K562 (cell line): ENCODE measurements around the gene METAP1D. TPM values are rescaled to one million over a fixed set of nuclear protein-coding genes. Genes with fewer than 3 reads are reported as not detected.

Experiments used
- ARNT ChIP-seq, 2 experiments: fragments of 450-650 bp; IDR thresholded peaks; 2 replicates each; pipeline ENCODE4 v1.6.1; 2016; ENCODE audit warnings: mild to moderate bottlenecking in 1 of 2
- BMI1 ChIP-seq: fragments of 150-350 bp; IDR thresholded peaks from 2 replicates; pipeline ENCODE4 v1.6.1; 2014; ENCODE audit warnings: low read length
- BRD9 ChIP-seq: fragments of 450-650 bp; IDR thresholded peaks from 2 replicates; pipeline ENCODE4 v1.6.1; 2018; ENCODE audit warnings: low read depth; ENCODE audit not compliant: partially characterized antibody
- CEBPG ChIP-seq, 3 experiments: fragments of 200-800 bp in 1 of 3; sonication (Bioruptor generic) in 1 of 3; sonication (generic) in 1 of 3; formaldehyde crosslinking in 1 of 3; IDR thresholded peaks in 2 of 3; conservative IDR thresholded peaks in 1 of 3; 2 replicates each; pipeline versions ENCODE4 v1.6.1 to v1.8.0; 2016 to 2022; ENCODE audit warnings: missing compliant biosample characterization in 2 of 3, missing genetic modification characterization in 2 of 3, mild to moderate bottlenecking in 1 of 3, missing genetic modification reagents in 1 of 3
- ESRRA ChIP-seq: fragments of 450-650 bp; IDR thresholded peaks from 2 replicates; pipeline ENCODE4 v1.6.1; 2014; ENCODE audit warnings: low read depth, mild to moderate bottlenecking, moderate library complexity, borderline replicate concordance
- FOXJ2 ChIP-seq: fragments of 200-800 bp; sonication (Bioruptor generic); IDR thresholded peaks from 2 replicates; pipeline ENCODE4 v1.6.1; 2016; ENCODE audit warnings: missing genetic modification characterization, missing compliant biosample characterization
- GABPA ChIP-seq: fragments of 200-800 bp; sonication (Bioruptor generic); conservative IDR thresholded peaks from 2 replicates; pipeline ENCODE4 v1.6.1; 2016; ENCODE audit warnings: low read depth, missing genetic modification characterization, missing compliant biosample characterization
- HDAC3 ChIP-seq: fragments of 450-650 bp; IDR thresholded peaks from 2 replicates; pipeline ENCODE4 v1.6.1; 2018; ENCODE audit warnings: borderline replicate concordance, mild to moderate bottlenecking, moderate library complexity; ENCODE audit not compliant: partially characterized antibody
- RAD21 ChIP-seq, 2 experiments: fragments of 250-450 bp in 1 of 2; fragments of 450-650 bp in 1 of 2; sonication (Bioruptor Pico) in 1 of 2; formaldehyde crosslinking in 1 of 2; IDR thresholded peaks in 1 of 2; conservative IDR thresholded peaks in 1 of 2; 2 replicates each; pipeline versions ENCODE4 v1.4.0 to v1.8.0; 2020 to 2022; ENCODE audit warnings: mild to moderate bottlenecking in 2 of 2, moderate library complexity in 1 of 2
- SREBF1 ChIP-seq: fragments of 150-350 bp; IDR thresholded peaks from 2 replicates; pipeline ENCODE4 v1.6.1; 2014; ENCODE audit warnings: antibody characterized with exemption, low read depth, low read length, borderline replicate concordance
- TCF7L2 ChIP-seq: fragments of 150-350 bp; IDR thresholded peaks from 2 replicates; pipeline ENCODE4 v1.6.1; 2016; ENCODE audit warnings: low read depth, mild to moderate bottlenecking, low read length, moderate library complexity
- U2AF2 ChIP-seq: fragments of 200-400 bp; formaldehyde crosslinking; optimal IDR thresholded peaks from 2 replicates; pipeline ENCODE3; 2017; ENCODE audit warnings: low read depth, mild to moderate bottlenecking, low read length
- ZFX ChIP-seq: sonication (generic); formaldehyde crosslinking; IDR thresholded peaks from 2 replicates; pipeline ENCODE4 v1.8.0; 2022; ENCODE audit warnings: mild to moderate bottlenecking, missing genetic modification reagents, moderate library complexity
- ZNF253 ChIP-seq: fragments of 250-450 bp; sonication (Bioruptor Pico); conservative IDR thresholded peaks from 2 replicates; pipeline ENCODE4 v1.6.1; 2021; ENCODE audit warnings: mild to moderate bottlenecking
- polyA plus RNA-seq, 8 experiments: library from polyadenylated mRNA; depleted of rRNA in 4 of 8; stranded (reverse) in 5 of 8; unstranded in 3 of 8; fragments of >200 nt; fragmentation: Nextera tagmentation in 2 of 8; fragmentation: Illumina TruSeq in 1 of 8; extraction: Ambion mirVana in 2 of 8; extraction: Trizol in 1 of 8; gene quantifications; 2 replicates each; pipeline versions ENCODE4 v1.2.1 to v1.2.3, GENCODE V29; 2011 to 2014; ENCODE audit warnings: inconsistent platforms in 1 of 8, missing spikeins in 1 of 8
- total RNA-seq, 7 experiments: library from RNA; depleted of rRNA in 6 of 7; stranded (reverse); fragments of >200 nt in 6 of 7; fragmentation: Illumina TruSeq in 2 of 7; extraction: Trizol in 2 of 7; gene quantifications; 2 replicates each; pipeline versions ENCODE4 v1.2.1 to v1.2.3, GENCODE V29; 2011 to 2021; ENCODE audit warnings: low replicate concordance in 1 of 7
- TF ChIP-seq, protein P1 (sequence below), 3 experiments: fragments of 200-800 bp in 1 of 3; fragments of 250-450 bp in 1 of 3; fragments of 450-650 bp in 1 of 3; sonication (Bioruptor Pico) in 1 of 3; sonication (Bioruptor generic) in 1 of 3; formaldehyde crosslinking in 1 of 3; IDR thresholded peaks; 2 replicates each; pipeline versions ENCODE4 v1.6.1 to v1.8.0; 2016 to 2022; ENCODE audit warnings: mild to moderate bottlenecking in 2 of 3, missing genetic modification characterization in 2 of 3, missing compliant biosample characterization in 1 of 3, moderate library complexity in 1 of 3
- TF ChIP-seq, protein P2 (sequence below): sonication (generic); formaldehyde crosslinking; IDR thresholded peaks from 2 replicates; pipeline ENCODE4 v1.8.0; 2022; ENCODE audit warnings: missing genetic modification reagents, mild to moderate bottlenecking, borderline replicate concordance
- TF ChIP-seq, protein P3 (sequence below): sonication (generic); formaldehyde crosslinking; IDR thresholded peaks from 2 replicates; pipeline ENCODE4 v1.8.1; 2023; ENCODE audit warnings: missing genetic modification reagents, mild to moderate bottlenecking, borderline replicate concordance

METAP1D gene
- total and polyA plus RNA-seq, 9 of the 15 experiments (the other 6 are each of a cell fraction or from before 2014, with no cell fraction given): 8.0 to 23.4 (median 15.7) TPM

DNA sequence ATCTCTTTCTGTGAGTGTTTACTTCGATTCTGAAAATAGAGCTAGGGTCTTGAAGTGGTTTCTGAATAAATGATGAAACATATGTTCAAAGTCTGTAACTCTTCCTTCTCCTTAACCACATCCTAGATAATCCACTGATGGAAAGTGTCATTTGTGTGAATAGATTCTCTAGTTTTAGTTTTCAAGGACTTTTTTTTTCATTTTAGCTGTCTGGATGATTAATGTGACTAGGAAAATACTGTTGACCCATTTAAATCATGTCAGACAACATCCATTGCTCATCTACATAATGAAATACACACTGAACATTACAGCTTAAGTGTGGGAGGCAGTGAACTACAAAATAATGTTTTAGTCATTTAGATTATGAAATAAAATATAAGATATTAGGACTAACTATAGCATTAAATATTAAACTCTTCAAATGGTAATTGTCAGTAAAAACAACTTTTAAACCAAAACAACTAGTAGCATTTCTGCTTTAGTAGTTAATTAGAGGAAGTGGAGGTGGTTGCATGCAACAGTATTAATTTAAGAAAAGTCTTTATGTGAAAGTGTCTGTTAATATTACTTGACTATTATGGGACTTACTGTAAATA lies 46.4 kb downstream of the METAP1D start (continued):
- TF ChIP-seq, protein P1, sequence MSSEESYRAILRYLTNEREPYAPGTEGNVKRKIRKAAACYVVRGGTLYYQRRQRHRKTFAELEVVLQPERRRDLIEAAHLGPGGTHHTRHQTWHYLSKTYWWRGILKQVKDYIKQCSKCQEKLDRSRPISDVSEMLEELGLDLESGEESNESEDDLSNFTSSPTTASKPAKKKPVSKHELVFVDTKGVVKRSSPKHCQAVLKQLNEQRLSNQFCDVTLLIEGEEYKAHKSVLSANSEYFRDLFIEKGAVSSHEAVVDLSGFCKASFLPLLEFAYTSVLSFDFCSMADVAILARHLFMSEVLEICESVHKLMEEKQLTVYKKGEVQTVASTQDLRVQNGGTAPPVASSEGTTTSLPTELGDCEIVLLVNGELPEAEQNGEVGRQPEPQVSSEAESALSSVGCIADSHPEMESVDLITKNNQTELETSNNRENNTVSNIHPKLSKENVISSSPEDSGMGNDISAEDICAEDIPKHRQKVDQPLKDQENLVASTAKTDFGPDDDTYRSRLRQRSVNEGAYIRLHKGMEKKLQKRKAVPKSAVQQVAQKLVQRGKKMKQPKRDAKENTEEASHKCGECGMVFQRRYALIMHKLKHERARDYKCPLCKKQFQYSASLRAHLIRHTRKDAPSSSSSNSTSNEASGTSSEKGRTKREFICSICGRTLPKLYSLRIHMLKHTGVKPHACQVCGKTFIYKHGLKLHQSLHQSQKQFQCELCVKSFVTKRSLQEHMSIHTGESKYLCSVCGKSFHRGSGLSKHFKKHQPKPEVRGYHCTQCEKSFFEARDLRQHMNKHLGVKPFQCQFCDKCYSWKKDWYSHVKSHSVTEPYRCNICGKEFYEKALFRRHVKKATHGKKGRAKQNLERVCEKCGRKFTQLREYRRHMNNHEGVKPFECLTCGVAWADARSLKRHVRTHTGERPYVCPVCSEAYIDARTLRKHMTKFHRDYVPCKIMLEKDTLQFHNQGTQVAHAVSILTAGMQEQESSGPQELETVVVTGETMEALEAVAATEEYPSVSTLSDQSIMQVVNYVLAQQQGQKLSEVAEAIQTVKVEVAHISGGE (CRISPR knock-in tag; IDR thresholded peaks at IDR 0.05): no peak
- TF ChIP-seq HDAC3 (peak; percentile 86), SREBF1 (no peak), FOXJ2 (peak; percentile 64; the same call in 1 of the 2 replicates), ESRRA (peak; percentile 85; the same call in 1 of the 2 replicates), RAD21 (CRISPR knock-in tag; conservative IDR thresholded peaks at IDR 0.05 in 1 of 2, IDR thresholded peaks at IDR 0.05 in 1 of 2) (peak; percentile 5 to 31; a peak in 3 of 4 replicates), TCF7L2 (no peak), ZFX (CRISPR knock-in tag) (no peak), U2AF2 (no peak), ZNF253 (CRISPR knock-in tag) (no peak), GABPA (tag) (peak; percentile 50; the same call in 1 of the 2 replicates), BMI1 (no peak), CEBPG (CRISPR knock-in tag; IDR thresholded peaks at IDR 0.05) (peak; percentile 75), CEBPG (tag; conservative IDR thresholded peaks at IDR 0.05 in 1 of 2, IDR thresholded peaks at IDR 0.05 in 1 of 2) (peak; percentile 86 to 99), BRD9 (peak; percentile 93), ARNT (IDR thresholded peaks at IDR 0.05) (peak in 1 of 2 experiments; percentile 84; a peak in 1 of 4 replicates)
- TF ChIP-seq, protein P2, sequence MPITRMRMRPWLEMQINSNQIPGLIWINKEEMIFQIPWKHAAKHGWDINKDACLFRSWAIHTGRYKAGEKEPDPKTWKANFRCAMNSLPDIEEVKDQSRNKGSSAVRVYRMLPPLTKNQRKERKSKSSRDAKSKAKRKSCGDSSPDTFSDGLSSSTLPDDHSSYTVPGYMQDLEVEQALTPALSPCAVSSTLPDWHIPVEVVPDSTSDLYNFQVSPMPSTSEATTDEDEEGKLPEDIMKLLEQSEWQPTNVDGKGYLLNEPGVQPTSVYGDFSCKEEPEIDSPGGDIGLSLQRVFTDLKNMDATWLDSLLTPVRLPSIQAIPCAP (CRISPR knock-in tag): no peak
- TF ChIP-seq, protein P3, sequence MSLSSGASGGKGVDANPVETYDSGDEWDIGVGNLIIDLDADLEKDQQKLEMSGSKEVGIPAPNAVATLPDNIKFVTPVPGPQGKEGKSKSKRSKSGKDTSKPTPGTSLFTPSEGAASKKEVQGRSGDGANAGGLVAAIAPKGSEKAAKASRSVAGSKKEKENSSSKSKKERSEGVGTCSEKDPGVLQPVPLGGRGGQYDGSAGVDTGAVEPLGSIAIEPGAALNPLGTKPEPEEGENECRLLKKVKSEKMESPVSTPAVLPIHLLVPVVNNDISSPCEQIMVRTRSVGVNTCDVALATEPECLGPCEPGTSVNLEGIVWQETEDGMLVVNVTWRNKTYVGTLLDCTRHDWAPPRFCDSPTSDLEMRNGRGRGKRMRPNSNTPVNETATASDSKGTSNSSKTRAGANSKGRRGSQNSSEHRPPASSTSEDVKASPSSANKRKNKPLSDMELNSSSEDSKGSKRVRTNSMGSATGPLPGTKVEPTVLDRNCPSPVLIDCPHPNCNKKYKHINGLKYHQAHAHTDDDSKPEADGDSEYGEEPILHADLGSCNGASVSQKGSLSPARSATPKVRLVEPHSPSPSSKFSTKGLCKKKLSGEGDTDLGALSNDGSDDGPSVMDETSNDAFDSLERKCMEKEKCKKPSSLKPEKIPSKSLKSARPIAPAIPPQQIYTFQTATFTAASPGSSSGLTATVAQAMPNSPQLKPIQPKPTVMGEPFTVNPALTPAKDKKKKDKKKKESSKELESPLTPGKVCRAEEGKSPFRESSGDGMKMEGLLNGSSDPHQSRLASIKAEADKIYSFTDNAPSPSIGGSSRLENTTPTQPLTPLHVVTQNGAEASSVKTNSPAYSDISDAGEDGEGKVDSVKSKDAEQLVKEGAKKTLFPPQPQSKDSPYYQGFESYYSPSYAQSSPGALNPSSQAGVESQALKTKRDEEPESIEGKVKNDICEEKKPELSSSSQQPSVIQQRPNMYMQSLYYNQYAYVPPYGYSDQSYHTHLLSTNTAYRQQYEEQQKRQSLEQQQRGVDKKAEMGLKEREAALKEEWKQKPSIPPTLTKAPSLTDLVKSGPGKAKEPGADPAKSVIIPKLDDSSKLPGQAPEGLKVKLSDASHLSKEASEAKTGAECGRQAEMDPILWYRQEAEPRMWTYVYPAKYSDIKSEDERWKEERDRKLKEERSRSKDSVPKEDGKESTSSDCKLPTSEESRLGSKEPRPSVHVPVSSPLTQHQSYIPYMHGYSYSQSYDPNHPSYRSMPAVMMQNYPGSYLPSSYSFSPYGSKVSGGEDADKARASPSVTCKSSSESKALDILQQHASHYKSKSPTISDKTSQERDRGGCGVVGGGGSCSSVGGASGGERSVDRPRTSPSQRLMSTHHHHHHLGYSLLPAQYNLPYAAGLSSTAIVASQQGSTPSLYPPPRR (CRISPR knock-in tag): no peak
